WTC11 (cell line): ENCODE measurements around the gene FLT3LG.

ENCODE experiments used
- GABPB1 ChIP-seq: sonication (generic); formaldehyde crosslinking; IDR thresholded peaks from 2 replicates; pipeline ENCODE4 v1.8.1; 2023; ENCODE audit warnings: mild to moderate bottlenecking, missing genetic modification reagents
- SP1 ChIP-seq: sonication (generic); formaldehyde crosslinking; conservative IDR thresholded peaks from 2 replicates; pipeline ENCODE4 v1.8.1; 2022; ENCODE audit warnings: missing genetic modification reagents

DNA sequence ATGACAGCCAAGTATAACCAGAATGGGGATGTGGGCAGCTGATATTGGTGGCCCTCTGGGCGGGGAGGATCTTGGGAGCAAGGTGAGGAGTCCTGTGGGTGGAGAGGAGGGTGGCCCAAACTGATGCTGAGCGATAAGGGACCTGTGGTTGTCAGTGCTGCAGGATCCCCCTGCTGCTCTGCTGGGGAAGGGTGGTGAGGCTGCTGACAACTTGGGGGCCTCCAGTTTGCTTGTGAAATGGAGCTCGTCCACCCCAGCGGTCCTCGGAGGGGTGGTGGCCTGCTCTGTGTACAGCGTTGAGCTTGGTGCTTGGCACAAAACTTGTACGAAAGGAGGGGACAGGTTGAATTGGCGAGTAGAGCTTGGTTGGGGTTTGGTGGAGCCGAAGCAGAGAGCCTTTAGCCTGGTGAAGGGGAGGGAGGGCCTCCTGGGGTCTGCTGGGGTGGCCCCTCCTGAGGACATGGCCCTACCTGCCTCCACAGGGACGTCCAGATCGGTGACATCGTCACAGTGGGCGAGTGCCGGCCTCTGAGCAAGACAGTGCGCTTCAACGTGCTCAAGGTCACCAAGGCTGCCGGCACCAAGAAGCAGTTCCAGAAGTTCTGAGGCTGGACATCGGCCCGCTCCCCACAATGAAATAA is 25.1 kb downstream of the FLT3LG start:
- TF ChIP-seq GABPB1 (CRISPR knock-in tag) (no peak), SP1 (CRISPR knock-in tag) (no peak)
